SKM-1 treated with dmso at 0.1 percent for 144 hours (cell line): ENCODE results near the gene VEZT.
"Not testable (repeated sequence)": the region's sequence is repeated elsewhere in the genome, so short reads cannot be mapped to it uniquely, and the experiment has no call there.

Experiments used
- DNase-seq: peaks from one replicate; lab custom pipeline; 2025; ENCODE audit not compliant: unreplicated experiment; lab: John Stamatoyannopoulos, UW

The VEZT gene

DNA sequence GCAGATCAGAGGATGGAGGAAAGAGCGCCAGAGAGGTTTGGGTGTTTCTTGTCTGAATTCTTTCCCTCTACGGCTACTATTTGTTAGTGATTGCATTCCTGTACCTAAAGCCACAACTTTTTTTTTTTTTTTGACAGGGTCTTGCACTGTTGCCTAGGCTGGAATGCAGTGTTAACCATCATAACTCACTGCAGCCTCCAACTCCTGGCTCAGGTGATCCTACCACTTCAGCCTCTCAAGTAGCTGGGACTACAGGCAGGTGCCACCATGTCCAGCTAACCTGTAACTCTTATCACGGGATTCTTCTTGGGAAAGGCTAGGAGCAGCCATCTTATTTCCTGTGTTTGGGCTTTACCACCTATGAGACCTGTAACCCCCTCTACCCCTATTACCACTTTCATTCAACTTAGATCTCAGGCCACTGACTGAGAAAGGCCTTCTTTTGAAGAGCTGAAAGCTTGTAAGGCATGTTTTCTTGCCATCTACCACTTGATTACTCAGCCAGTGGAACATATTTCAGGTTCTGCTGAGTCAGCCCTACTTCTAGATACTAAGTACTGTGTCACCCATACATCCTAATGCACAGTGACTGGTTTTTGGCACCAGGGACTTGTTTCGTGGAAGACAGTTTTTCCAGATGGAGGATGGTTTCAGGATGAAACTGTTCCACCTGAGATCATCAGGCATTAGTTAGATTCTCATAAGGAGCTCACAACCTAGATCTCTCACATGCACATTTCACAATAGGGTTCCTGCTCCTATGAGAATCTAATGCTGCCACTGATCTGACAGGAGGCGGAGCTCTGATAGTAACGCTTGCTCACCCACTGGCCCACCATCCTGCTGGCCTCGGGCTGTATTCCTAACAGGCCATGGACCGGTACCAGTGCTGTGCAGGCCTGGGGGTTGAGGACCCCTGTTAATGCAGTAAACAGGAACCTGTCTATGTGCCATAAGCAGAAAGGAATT, 6.9 kb downstream of the VEZT start:
- DNase-seq: no peak

- DNase-seq: no peak
Measured at GRCh38 chr12:95225645-95226212, 8.1 kb downstream of the VEZT start.

DNA sequence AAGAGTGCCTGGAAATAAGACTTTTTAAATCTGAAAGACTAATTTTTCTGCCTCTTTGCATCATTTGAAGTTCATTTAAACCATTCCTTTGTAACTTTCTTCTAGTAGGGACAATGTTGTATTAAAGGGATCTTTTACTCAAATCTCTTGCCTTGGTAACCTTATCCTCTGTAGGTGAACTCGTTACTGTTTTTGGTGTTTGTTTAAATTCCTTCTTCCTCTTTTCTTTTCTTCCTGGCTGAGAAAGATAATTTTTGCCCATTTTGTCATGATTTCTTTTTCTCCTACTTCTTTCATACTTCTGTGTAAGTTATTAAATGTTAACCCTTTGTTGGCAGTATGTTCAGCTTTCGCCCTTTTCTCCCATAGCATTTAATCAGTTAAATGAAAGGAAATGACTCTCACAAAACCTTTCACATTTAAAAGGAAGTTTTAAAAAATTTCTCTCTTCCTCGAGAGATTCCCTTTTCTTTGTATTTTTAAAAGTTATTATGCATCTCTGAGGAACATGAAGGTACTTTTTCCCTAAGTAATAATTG, 10.3 kb downstream of the VEZT start:
- DNase-seq: no peak

GRCh38 chr12:95228617-95229016, 11.0 kb downstream of the VEZT start:
- DNase-seq: no peak

DNA sequence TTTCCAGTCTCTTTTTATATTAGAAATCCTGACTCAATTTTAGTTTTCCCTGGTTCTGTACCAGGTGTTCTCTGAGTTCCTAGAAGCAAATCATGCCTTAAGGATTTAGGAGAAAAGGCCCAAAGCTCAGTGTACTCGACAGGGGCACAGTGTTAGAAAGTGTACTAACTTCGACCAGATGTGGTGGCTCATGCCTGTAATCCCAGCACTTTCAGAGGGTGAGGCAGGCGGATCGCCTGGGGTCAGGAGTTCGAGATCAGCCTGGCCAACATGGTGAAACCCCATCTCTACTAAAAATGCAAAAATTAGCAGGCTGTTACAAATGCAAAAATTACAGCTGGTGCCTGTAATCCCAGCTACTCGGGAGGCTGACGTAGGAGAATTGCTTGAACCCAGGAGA, 12.0 kb downstream of the VEZT start:
- no peak for DNase-seq

DNA sequence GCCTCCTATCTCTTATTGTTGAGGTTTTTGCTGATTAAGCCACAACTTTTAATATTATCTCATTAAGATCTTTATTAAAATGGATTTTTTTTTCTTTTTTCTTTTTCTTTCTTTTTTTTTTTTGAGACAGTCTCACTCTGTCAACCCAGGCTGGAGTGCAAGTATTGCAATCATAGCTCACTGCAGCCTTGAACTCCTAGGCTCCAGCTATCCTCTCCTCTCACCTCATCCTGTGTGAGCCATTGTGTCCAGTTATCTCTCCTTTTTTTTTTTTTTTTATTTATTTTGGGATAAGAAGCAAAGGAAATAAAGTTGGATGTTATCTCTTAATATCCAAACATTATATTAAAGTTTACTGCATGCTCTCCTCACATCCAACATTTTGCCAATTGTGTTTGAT, 12.7 kb downstream of the VEZT start:
- DNase-seq: no peak

DNA sequence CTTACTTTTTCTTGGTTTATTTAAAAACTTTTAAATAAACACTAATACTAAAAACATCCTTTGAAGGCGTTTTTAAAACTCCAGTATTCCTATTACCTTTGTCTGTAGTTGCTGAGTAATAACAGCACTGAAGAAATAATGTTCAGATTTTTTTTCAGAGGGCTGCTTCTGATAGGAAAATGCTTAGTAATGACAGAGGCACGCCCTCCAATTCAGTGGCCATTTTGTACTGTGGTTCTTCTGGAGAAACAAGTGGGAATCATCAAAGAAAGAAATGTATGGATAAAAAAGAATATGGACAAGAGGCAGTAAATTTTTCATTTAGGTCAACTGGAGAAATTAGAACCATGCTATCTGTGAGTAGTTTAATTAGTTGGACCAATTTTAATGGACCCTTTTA, 13.6 kb downstream of the VEZT start:
- DNase-seq: no peak

GRCh38 chr12:95234187-95234586, 16.6 kb downstream of the VEZT start:
- not testable (repeated sequence) for DNase-seq

DNA sequence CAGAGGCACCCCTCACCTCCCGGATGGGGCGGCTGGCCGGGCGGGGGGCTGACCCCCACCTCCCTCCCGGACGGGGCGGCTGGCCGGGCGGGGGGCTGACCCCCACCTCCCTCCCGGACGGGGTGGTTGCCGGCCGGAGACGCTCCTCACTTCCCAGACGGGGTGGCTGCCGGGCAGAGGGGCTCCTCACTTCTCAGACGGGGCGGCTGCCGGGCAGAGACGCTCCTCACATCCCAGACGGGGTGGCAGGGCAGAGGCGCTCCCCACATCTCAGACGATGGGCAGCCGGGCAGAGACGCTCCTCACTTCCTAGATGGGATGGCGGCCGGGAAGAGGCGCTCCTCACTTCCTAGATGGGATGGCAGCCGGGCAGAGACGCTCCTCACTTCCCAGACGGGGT, 18.0 kb downstream of the VEZT start:
- not testable (repeated sequence) for DNase-seq

GRCh38 chr12:95237315-95237714, 19.7 kb downstream of the VEZT start:
- no peak for DNase-seq

GRCh38 chr12:95238150-95238549, 20.5 kb downstream of the VEZT start:
- DNase-seq: no peak

DNA sequence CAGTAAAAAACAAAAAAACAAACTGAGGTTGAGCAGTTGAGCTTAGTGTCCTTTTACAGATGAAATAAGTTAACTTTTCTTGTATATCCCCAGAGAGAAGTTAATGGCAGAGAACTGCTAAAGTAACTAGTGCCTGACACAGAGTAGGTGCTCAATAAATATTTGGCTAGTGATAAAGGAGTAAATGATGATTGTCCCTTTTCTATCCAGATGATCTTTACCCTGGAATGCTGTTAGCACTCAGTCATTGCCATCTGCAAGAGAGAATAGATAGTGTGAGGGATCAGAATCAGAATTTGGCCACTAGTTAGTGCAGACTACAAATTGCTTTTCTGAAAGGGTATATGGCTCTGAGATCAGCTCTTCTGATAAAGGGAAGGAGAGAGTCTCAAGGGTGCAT, 21.6 kb downstream of the VEZT start:
- no peak for DNase-seq

DNA sequence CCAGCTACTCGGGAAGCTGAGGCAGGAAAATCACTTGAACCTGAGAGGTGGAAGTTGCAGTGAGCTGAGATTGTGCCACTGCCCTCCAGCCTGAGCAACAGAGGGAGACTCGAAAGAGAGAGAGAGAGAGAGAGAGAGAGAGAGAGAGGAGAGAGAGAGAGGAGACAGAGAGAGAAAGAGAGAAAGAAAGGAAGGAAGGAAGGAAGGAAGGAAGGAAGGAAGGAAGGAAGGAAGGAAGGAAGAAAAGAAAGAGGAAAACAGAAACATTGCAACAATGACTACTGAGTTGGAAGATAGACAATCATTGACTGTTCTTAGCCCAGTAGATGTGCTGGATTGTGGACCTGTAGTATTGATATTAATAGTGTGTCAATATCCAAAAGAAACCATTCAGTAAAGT, 22.2 kb downstream of the VEZT start:
- not testable (repeated sequence) for DNase-seq

DNA sequence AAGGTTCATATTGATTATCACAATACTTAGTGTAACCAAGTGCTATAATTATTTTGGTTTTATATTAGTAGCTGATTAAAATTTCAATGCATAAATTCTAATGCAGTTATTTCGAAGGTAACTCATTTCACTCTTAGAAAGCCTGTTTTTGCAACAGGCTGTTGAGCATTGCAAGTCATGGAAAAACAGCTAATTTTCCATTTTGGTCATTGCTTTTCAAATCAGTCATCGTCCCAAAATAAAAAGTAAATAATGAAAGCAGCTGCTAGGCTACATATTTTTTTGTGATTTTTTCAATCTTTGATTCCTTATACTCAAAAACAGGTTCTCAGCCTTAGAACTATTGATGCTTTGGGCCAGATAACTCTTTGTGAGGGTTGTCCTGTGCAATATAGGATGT, 22.9 kb downstream of the VEZT start:
- no peak for DNase-seq

- not testable (repeated sequence) for DNase-seq
Measured at GRCh38 chr12:95241138-95241537, 23.5 kb downstream of the VEZT start.

- no peak for DNase-seq
Measured at GRCh38 chr12:95241761-95242506, 24.3 kb downstream of the VEZT start.

GRCh38 chr12:95243497-95244183, 26.0 kb downstream of the VEZT start:
- DNase-seq: no peak

DNA sequence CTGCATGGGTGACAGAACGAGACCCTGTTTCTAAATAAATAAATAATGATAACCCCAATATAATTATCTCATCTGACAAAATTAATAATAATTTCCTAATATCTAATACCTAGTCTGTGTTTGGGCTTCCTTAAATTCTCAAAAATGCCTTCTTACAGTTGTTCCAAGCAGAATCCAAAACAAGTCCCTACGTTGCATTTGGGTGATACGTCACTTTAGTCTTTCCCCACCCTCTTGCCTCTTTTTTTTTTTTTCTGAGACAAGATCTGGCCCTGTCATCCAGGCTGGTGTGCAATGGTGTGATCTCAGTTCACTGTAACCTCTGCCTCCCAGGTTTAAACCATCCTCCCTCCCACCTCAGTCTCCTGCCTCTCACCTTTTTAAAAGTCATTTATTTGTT, 26.7 kb downstream of the VEZT start:
- no peak for DNase-seq

GRCh38 chr12:95248095-95248494, 30.5 kb downstream of the VEZT start:
- DNase-seq: no peak

- DNase-seq: no peak
Measured at GRCh38 chr12:95248604-95249360, 31.2 kb downstream of the VEZT start.
